GM18520 (cell line): ENCODE measurements around the gene PMM2.

Source experiments
- ATAC-seq: cut with Tn5 transposase; IDR thresholded peaks from one replicate; pipeline ENCODE4 v1.9.1; 2021; ENCODE audit not compliant: unreplicated experiment

PMM2 gene

DNA sequence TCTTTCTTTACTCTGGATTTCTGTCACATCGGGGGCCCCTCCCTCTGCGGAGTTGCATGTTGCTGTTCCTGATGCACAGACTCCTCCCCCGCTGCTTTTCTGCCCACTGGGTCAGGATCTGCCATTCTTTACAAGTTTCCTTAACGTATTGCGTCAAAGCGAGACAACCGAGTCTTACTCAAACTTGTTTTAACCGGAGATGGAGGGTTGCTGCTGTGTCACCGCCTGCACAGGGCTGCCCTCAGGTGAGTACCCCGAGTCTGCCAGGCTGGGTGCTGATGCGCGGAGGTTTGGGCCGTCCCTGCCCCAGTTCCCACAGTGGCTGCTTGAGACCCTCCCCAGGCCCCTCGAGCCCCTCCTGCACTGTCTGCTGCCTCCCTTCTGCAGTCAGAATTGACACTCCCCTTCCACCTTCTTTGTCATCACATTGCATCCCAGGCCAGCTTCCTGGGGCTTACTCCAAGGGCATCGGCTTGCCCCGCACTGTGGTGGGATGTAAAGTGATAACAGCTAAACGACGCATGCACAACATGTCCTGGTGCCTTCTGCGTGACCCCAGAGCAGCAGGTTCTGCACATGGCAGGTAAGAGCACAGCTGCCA lies 51.9 kb downstream of the PMM2 start:
- no peak for ATAC-seq

DNA sequence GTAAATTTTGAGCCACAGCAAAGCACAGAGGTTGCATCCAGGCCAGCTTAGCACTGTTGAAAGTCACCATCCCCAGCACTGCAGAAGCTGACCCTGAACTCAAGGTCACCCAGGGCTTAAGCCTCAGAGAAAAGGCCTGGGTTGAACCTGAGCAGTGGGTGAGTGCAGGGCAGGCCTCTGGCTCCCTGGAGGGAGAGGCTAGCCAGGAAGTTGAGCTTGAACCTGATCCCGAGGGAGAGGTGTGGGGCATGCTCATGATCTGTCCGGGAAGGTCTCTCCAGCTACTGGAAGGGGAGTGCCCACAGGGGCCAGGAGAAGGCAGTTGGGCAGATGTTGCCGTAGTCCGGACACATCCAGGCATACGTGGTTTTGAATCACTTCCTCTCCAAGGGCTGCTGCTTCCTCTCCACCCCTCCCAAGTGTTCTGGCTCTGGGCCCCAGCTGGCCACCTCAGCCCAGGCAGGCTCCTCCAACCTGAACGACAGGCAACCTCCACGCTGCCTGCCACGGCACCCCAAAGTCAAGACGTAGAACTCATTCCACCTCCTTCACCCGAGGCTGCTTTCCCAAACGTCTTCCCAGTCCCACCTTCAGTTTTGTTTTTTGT lies 52.7 kb downstream of the PMM2 start:
- no peak for ATAC-seq

GRCh38 chr16:8851761-8852403 lies 54.2 kb downstream of the PMM2 start:
- ATAC-seq, result no peak

DNA sequence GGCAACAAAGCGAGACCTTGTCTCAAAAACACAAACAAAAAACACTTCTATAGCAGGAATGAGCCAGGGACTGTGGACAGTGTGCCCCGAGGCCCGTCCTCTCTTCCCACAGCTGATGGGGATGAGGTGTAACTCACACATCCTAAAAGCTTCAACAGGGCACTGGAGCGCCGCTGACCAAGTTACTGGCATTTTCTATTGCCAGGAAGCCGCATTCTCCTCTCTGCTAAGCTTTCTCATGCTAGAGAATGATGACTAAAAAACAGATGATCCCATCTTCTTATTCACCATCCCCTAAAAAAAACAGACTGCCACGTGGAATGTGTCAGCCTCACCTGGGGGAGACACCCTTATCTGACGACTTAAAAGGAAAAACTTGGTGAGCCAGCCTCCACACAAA lies 54.9 kb downstream of the PMM2 start:
- ATAC-seq, result no peak

- no peak for ATAC-seq
Observed at GRCh38 chr16:8853150-8853549, 55.5 kb downstream of the PMM2 start.

GRCh38 chr16:8853611-8854010 lies 56.0 kb downstream of the PMM2 start:
- ATAC-seq, result no peak

DNA sequence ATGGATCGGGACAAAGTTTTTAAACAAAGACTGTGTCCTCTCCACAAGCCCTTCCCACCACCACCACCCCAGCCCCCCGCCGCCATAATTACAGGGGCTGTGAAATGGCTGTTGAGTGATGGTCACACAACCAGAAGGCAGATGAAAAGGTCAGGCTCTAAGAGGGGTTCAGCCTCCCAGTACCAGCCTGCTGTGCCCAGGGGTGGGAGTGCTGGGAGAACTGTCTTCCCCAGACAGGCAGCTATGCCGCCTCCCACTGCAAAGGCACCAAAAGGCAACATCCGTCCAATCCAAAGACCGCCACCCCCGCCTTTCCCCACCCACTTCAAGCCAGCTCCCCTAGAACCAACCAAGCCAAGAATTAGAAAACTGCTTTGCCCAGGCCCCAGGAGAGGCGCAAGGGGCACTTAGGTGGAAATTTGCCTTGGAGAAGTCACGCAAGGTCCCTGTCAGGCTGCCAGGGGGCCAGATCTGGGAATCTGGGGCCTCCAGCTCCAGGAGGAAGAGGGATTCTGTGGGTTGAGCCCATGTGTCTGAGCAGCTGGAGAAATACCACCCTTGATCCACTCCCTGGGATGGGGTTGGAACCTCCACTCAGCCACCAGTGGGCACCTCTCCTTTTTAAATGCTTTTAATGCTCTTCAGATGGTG lies 56.8 kb downstream of the PMM2 start:
- ATAC-seq, result no peak

- no peak for ATAC-seq
Observed at GRCh38 chr16:8855051-8855786, 57.6 kb downstream of the PMM2 start.

DNA sequence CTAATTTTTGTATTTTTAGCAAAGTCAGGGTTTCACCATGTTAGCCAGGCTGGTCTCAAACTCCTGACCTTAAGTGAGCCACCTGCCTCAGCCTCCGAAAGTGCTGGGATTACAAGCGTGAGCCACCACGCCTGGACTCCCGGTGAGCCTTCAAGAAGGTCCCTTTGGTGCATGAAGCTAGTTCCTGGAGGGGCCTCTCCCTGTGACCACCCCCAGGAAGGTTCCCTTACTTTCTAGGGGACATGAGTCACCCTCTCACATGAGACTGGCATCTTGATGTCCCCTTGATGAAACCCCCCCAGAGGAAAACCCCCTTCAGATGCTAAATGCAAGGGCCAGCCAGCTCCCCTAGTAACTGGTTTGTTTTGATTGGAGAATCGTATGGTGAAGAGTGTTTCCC lies 58.3 kb downstream of the PMM2 start:
- ATAC-seq, result no peak

DNA sequence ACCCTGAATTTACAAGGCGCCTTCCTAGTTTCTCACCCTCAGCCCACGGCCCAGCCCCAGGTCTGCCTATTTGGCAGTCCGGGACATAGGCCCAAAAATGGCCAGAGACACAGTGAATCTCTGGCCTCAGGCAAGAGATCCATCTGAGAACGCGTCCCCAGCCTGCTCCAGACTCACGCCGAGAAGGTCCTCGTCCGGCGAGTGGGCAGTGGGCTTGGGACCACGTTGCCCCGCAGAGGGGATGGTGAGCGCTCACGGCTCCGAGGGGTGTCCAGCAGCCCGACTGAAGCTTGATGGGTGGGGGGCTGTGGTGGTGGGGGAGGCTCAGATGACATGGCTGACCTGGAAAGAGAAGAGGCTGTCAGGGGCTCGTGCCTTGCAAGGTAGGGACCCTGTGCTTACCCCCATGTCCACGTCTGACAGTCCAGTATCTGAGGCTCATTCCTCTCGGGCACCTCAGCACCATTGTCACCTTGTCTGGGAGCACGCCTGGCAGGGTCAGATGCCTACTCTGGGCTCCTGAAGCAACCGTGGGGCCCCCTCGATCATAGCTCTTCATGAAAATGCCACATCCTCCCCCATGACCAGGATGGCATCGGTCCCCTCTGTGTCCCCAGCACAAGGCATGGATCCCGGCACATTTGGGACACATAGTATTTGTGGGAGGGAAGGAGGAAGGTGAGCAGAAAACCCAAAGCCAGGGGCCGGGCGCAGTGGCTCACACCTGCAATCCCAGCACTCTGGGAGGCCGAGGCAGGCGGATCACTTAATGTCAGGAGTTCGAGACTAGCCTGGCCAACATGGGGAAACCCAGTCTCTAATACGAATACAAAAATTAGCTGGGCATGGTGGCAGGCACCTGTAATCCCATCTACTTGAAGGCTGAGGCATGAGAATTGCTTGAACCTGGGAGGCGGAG lies 61.6 kb downstream of the PMM2 start:
- ATAC-seq, result no peak

DNA sequence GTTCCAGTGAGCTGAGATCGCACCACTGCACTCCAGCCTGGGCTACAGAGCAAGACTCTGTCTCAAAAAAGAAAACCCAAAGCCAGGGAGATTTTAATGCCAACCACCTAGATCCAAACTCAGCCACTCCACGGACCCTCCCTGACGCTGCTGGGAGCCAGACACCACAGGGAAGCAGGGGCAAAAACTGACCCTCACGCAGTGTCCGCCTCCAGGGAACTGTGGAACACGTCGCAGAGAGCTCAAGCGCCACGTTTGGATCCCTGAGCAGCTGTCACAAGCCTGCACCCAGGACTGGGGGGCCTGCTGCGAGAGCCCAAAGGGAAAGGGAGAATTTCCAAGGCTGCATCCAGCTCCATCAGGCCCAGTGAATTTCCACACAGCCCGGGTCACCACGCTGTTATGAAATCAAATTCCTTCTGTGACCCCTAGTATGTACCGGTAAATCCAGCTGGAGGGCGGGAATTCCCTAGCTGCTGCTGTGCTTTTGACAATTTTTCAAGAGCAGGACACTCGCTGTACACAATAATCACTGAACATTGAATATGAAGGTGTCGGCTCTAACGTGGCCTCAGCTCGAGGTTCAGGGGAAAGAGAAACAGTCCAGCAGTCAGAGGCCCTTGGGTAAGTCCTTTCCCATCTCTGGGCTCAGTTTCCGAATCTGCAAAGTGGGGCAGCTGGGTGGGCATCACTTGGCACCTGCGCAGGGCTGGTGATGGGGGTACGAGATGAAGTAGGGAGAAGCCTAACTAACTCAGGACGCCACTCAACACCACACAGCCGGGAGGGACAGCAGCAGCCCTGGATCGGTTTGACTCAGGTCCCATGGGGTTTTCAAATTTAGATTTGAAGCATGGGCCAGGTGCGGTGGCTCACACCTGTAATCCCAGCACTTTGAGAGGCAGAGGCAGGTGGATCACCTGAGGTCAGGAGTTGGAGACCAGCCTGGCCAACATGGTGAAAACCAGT lies 62.6 kb downstream of the PMM2 start:
- no peak for ATAC-seq

GRCh38 chr16:8861563-8862308 lies 64.1 kb downstream of the PMM2 start:
- no peak for ATAC-seq

- ATAC-seq, result no peak
Observed at GRCh38 chr16:8862309-8863130, 64.9 kb downstream of the PMM2 start.

- ATAC-seq, result no peak
Observed at GRCh38 chr16:8863594-8864424, 66.2 kb downstream of the PMM2 start.

- ATAC-seq, result no peak
Observed at GRCh38 chr16:8864480-8865110, 67.0 kb downstream of the PMM2 start.

DNA sequence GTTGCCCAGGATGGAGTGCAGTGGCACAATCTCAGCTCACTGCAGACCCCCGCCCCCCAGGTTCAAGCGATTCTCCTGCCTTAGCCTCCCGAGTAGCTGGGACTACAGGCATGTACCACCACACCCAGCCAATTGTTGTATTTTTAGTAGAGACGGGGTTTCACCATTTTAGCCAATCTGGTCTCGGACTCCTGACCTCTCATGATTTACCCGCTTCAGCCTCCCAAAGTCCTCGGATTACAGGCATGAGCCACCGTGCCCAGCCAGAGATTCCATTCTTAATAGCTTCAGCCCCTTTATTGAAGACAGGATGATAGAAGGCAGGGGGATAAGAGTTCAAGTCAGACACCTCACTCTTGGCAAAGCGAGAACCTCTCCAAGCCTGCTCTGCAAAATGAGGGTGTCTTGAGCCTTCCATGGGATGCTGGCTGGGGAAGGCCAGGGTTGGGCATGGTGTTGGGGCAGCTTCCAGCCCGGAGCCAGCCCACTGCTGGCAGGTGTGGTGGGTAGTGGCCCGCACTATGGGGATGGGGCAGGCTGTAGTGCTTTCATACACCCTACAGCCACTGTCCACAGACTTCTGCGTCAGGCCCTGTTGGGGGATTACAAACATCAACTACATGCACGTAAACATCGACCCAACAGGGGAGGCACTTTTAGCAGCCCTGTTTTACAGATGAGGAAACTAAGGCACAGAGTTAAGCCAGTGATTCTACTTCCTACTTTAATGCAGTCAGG lies 67.7 kb downstream of the PMM2 start:
- no peak for ATAC-seq
